Measurements from ENCODE around the gene SCMH1.

SCMH1 gene

DNA sequence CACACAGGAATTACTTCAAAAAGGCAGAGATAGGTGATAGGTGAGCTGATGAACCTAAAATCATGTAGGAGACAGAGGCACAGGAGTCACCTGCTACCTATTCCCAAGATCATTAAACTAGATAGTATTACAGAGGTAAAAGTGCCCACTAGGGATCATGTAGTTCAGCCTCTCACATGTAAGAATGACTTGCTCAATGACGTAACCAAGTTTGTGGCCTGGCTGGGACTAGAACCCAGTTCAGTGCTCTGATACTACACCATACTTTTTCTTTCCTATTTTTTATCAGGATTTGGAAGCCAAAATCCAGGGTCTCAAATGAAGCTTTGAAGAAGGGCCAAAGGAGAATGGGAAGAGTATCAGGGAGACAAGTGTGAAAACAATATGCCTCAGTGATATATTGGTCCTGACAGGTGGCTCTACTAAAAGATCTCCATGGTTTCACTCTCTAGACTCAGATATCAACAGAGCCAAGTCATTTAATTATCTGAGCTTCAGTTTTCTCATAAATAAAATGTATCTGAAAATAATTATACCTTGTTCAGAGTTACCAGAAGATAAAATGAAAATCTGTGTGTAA is 133.3 kb downstream of the SCMH1 start:
- TF ChIP-seq, protein P1, sequence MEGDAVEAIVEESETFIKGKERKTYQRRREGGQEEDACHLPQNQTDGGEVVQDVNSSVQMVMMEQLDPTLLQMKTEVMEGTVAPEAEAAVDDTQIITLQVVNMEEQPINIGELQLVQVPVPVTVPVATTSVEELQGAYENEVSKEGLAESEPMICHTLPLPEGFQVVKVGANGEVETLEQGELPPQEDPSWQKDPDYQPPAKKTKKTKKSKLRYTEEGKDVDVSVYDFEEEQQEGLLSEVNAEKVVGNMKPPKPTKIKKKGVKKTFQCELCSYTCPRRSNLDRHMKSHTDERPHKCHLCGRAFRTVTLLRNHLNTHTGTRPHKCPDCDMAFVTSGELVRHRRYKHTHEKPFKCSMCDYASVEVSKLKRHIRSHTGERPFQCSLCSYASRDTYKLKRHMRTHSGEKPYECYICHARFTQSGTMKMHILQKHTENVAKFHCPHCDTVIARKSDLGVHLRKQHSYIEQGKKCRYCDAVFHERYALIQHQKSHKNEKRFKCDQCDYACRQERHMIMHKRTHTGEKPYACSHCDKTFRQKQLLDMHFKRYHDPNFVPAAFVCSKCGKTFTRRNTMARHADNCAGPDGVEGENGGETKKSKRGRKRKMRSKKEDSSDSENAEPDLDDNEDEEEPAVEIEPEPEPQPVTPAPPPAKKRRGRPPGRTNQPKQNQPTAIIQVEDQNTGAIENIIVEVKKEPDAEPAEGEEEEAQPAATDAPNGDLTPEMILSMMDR (IDR thresholded peaks at IDR 0.05; ENCODE audit: low read depth, low read length) = no peak
- no peak for DNase-seq (ENCODE audit: extremely low read depth, low read depth)

DNA sequence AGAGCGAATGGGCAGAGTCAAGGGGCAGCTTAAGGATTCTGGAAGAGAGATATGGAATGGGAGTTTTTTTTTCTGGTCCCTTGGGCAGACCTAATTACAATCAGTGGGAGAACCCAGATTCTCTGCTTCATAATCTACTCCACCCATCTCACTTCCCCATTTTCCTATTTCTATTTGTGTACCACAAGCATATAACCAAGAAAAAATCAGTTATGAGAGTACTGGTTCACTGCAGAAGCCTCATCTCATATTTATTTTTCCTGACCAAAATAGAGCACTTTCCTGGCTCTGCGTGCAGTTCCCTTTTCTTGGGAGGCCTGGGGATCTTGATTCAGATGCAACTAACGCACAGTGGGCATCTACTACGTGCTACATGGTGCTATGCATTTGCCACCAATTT is 138.3 kb downstream of the SCMH1 start:
- DNase-seq (ENCODE audit: extremely low read depth, low read depth) = no peak
- TF ChIP-seq, protein P1 (IDR thresholded peaks at IDR 0.05; ENCODE audit: low read depth, low read length) = no peak

DNA sequence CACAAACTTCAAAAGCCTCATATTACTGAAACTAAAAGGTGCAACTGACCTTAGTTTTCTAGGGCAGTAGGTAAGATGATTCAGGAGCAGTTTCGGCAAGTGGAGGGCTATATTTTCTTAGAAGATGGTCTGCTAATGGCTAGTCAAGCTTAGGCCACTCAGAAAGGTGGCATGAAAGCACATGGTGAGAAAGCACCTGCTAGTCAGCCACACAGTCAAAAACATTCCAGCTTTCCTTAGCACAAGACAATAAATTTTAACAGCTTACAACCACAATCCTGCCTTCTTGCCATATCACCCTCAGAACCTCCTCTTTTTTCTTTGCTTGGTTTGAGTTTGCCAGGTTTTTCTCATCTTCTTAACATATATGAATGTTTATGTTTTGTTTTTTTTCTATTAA is 139.5 kb downstream of the SCMH1 start:
- TF ChIP-seq, protein P1 (IDR thresholded peaks at IDR 0.05; ENCODE audit: low read depth, low read length) = no peak
- DNase-seq (ENCODE audit: extremely low read depth, low read depth) = no peak

DNA sequence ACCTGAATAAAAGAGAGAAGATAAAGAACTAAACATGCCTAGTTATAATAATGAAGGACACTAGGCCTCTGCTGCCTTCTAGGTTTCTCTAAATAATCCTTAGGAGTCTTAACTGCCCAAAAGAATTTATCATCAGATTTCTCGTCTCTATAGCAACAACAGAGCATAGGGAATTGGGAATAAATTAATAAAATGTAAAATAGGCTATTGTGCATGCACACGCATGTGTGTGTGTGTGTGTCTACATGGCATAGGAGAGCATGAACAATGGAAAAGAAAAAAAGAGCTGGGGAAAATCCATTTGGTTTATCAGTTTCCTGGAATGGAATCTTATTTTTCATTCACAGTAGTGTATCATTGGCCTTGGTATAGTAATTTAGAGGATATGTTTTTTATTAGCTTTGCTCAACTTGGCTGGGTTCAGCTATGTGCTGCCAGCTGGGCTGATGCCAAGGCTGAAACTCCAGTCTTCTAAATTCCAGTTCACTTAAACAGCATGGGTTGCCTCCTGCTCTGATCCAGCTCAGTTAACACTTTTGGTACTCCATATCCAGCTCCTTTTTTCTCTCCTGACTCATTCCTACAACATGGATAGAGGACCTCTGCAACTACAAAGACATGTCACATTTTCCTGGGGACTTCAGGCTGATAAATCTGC is 140.0 kb downstream of the SCMH1 start:
- TF ChIP-seq, protein P1 (IDR thresholded peaks at IDR 0.05; ENCODE audit: low read depth, low read length) = no peak
- DNase-seq (ENCODE audit: extremely low read depth, low read depth) = peak; percentile 96

DNA sequence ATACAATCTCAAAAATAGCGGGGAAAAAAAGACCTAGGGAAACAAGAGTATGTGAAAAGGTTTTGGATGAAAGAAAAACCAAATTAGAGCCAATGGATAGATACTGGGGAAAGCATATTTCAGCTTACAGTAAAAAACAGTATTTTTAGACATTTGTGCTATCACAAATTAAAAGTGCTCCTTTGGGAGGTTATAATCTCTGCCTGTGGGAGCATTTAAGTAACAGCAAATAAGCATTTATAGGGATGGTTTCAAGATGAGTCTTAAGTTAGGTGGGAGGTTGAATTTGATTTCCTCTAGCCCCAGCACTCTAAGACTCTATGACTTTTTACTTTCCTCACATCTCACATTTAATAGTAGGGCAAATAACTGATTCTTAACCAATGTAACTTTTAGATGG is 141.0 kb downstream of the SCMH1 start:
- TF ChIP-seq, protein P1 (IDR thresholded peaks at IDR 0.05; ENCODE audit: low read depth, low read length) = no peak
- DNase-seq (ENCODE audit: extremely low read depth, low read depth) = no peak

DNA sequence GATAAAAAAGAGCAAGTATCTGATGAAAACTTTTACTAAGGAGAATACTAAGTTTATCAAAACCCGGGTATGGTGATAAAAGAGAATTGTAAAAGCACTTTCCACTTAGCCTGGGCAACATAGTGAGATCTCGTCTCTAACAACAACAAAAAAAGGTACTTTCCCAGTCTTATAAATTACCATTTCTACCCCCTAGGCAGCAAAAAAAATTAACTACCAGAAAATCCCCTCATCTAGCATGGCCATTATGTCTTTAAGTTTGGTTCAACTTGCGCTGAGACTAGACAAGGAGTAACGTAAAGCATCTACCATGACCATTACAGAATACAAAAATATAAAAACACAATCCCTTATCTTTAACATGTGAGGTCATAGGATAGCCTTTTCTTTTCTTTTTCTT is 141.9 kb downstream of the SCMH1 start:
- TF ChIP-seq, protein P1 (IDR thresholded peaks at IDR 0.05; ENCODE audit: low read depth, low read length) = no peak
- no peak for DNase-seq (ENCODE audit: extremely low read depth, low read depth)

DNA sequence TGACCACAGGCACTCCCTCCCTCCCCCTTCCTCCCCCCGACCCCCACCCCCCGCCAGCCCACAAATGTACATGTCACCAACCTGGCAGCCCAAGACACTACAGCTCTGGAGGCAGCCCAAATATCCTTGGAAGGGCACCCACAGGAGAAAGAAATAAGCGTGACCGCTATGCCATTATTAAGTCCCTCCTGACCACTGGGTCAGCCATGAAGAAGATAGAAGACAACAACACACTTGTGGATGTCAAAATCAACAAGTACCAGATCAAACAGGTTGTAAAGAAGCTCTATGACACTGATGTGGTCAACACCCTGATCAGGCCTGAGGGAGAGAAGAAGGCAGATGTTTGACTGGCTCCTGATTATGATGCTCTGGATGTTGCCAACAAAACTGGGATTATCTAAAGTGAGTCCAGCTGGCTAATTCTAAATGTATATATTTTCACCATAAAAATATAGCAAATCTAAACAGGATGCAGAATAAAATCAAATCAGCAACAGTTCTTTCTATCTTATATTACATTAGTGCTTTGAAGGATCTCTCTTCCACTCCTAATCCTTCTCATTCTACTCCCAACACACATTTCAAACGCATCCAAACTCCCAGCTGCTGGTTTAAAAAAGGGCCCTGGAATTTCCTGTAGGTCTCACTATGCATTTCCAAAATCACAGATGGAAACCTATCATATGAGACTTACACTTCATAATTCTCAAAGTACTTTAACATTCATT is 143.2 kb downstream of the SCMH1 start:
- TF ChIP-seq, protein P1 (IDR thresholded peaks at IDR 0.05; ENCODE audit: low read depth, low read length) = no peak
- no peak for DNase-seq (ENCODE audit: extremely low read depth, low read depth)

All from AG09319 (cell line).